CD4-positive, alpha-beta T cell (primary cell): ENCODE data around the gene HOXA5. TPM values are rescaled to one million over a fixed set of nuclear protein-coding genes. Genes with fewer than 3 reads are reported as not detected.

Experiments
- ATAC-seq: fragments of 200-7000 bp; cut with Tn5 transposase; one replicate; pipeline ENCODE4 v1.10.0; 2022; ENCODE audit warnings: mild to moderate bottlenecking; ENCODE audit not compliant: poor library complexity
- CTCF ChIA-PET: fragments of 350-600 bp; sonication (Branson Sonifier 250); formaldehyde crosslinking; loops from one replicate; lab custom pipeline; 2021; ENCODE audit warnings: antibody characterized with exemption, inconsistent platforms; lab: Charles Lee
- POLR2A ChIA-PET: fragments of 350-600 bp; sonication (Branson Sonifier 250); formaldehyde crosslinking; loops from one replicate; lab custom pipeline; 2021; ENCODE audit warnings: antibody characterized with exemption, inconsistent platforms; lab: Charles Lee
- DNase-seq, 14 experiments: peaks; one replicate each; pipeline ENCODE4 v3.0.0-alpha.2; 2013 to 2020; ENCODE audit warnings: mixed read lengths in 2 of 14
- H3K27ac ChIP-seq, 2 donors: one replicate each; pipeline versions ENCODE4 v1.5.1 to v1.7.0; 2013; ENCODE audit warnings: low read length in 2 of 2, low read depth in 1 of 2, mild to moderate bottlenecking in 1 of 2
- H3K27me3 ChIP-seq, 2 experiments: 1 replicate in 1 of 2; 2 replicates in 1 of 2; pipeline versions ENCODE4 v1.6.1 to v1.7.0; 2013; ENCODE audit warnings: low read length in 2 of 2, control low read depth in 1 of 2, mild to moderate bottlenecking in 1 of 2, moderate library complexity in 1 of 2; ENCODE audit not compliant: insufficient read depth in 2 of 2, control insufficient read depth in 1 of 2
- H3K36me3 ChIP-seq: one replicate; pipeline ENCODE4 v1.6.1; 2013; ENCODE audit warnings: low read length, control low read depth; ENCODE audit not compliant: insufficient read depth
- H3K4me1 ChIP-seq: one replicate; pipeline ENCODE4 v1.6.1; 2013; ENCODE audit warnings: low read length, control low read depth; ENCODE audit not compliant: insufficient read depth
- H3K4me3 ChIP-seq: one replicate; pipeline ENCODE4 v1.5.1; 2013; ENCODE audit warnings: mild to moderate bottlenecking, low read length, moderate library complexity
- H3K9me3 ChIP-seq, 2 experiments: 1 replicate in 1 of 2; 2 replicates in 1 of 2; pipeline versions ENCODE4 v1.6.1 to v1.7.0; 2013; ENCODE audit warnings: low read length in 2 of 2, mild to moderate bottlenecking in 2 of 2, control low read depth in 1 of 2, moderate library complexity in 1 of 2; ENCODE audit not compliant: control insufficient read depth in 1 of 2, insufficient read depth in 1 of 2
- H3K27ac Mint-ChIP-seq: one replicate; pipeline ENCODE4 v1.8.0; 2020; ENCODE audit warnings: mixed read lengths
- H3K27me3 Mint-ChIP-seq: one replicate; pipeline ENCODE4 v1.8.0; 2021; ENCODE audit warnings: mixed read lengths
- H3K36me3 Mint-ChIP-seq: one replicate; pipeline ENCODE4 v1.8.0; 2021; ENCODE audit warnings: low read depth, mixed read lengths
- H3K4me1 Mint-ChIP-seq: one replicate; pipeline ENCODE4 v1.8.0; 2021; ENCODE audit warnings: low read depth, mixed read lengths
- H3K4me3 Mint-ChIP-seq: one replicate; pipeline ENCODE4 v1.8.0; 2020; ENCODE audit warnings: mild to moderate bottlenecking, mixed read lengths
- H3K9me3 Mint-ChIP-seq: one replicate; pipeline ENCODE4 v1.8.0; 2020; ENCODE audit warnings: mixed read lengths
- CTCF ChIP-seq: fragments of 200-600 bp; IDR thresholded peaks from one replicate; pipeline ENCODE4 v1.8.0; 2022; ENCODE audit warnings: antibody characterized with exemption, mild to moderate bottlenecking
- intact Hi-C, 2 experiments: fragments of 100-400 bp; cut with DNase I in 1 of 2; cut with micrococcal nuclease in 1 of 2; formaldehyde crosslinking; loops; one replicate each; pipeline versions ENCODE4 v1.15.1 to v1.9.0; 2023 to 2025; cut with DNase I, micrococcal nuclease
- total RNA-seq, 174 experiments: library from RNA in 2 of 174; stranded (reverse) in 2 of 174; gene quantifications; one replicate each; pipeline ENCODE4 v1.2.3 and lab custom pipeline; 2021 to 2026

HOXA5 gene
- total RNA-seq, 2 experiments from 2014 or later = not detected

GRCh38 chr7:27125986-27126394, 17.5 kb downstream of the HOXA5 start:
- Histone ChIP-seq H3K4me1 (peaks cover 5% of the 10 kb centered on the region), H3K36me3 (no peaks in the 10 kb centered on the region), H3K9me3 (peaks cover 0 to 12% of the 10 kb centered on the region in 2 experiments), H3K4me3 (no peak overlapping the region), H3K27ac (no peak overlapping the region), H3K27me3 (peaks cover 11 to 15% of the 10 kb centered on the region in 2 experiments)
- H3K36me3 Mint-ChIP-seq = no peaks in the 10 kb centered on the region
- H3K4me3 Mint-ChIP-seq = no peak overlapping the region
- ChIA-PET CTCF (no interaction called here), POLR2A (no interaction called here)
- intact Hi-C loops = no loop called here
- H3K27me3 Mint-ChIP-seq = peaks cover 42% of the 10 kb centered on the region
- ATAC-seq (no peak), DNase-seq (no peak)
- H3K4me1 Mint-ChIP-seq = no peaks in the 10 kb centered on the region
- H3K27ac Mint-ChIP-seq = no peak overlapping the region
- TF ChIP-seq CTCF = no peak
- no peaks in the 10 kb centered on the region for H3K9me3 Mint-ChIP-seq

DNA sequence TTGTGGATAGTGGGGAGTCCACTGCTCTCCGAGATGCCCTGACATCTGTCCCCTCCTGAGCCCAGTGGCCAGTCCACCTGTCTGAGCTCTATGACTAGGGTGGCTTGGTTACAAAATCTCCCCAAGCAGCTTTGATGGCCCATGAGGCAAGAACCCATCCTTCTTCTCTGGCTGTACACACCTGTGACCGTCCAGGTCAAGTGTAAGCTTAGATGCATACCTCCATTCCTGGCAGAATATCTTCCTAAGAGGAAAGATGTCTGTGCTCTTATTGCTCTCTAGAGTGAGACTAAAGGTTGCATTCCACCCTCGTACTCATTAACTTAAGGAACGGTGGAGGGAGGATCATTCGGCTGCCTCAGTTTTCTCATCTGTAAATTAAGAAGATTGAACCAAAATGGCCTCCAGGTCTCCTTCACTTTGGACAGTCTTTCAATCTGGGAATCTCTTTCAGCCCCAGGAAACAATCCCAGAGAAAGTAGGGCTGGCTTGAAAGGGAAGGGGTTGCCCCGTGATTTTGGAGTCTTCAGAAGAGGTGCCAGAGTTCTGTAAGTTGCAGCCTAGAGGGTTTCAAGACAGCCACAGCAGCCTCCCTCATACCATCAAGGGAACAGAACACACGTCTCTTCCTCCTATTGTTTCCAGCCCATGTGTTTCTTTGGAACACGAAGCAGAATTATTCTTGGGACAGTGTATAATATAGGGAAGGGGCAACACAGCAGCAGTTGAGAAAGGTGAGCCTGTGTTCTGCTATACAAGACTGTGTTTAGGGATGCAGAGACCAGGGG, 18.4 kb downstream of the HOXA5 start:
- Histone ChIP-seq H3K27ac (no peak overlapping the region), H3K27me3 (peaks cover 11 to 13% of the 10 kb centered on the region in 2 experiments), H3K36me3 (no peaks in the 10 kb centered on the region), H3K4me3 (no peak overlapping the region), H3K9me3 (peaks cover 0 to 10% of the 10 kb centered on the region in 2 experiments), H3K4me1 (peaks cover 3% of the 10 kb centered on the region)
- DNase-seq (no peak), ATAC-seq (no peak)
- Mint-ChIP-seq H3K9me3 (no peaks in the 10 kb centered on the region), H3K36me3 (no peaks in the 10 kb centered on the region), H3K4me3 (no peak overlapping the region), H3K27me3 (peaks cover 42% of the 10 kb centered on the region), H3K27ac (no peak overlapping the region), H3K4me1 (no peaks in the 10 kb centered on the region)
- intact Hi-C loops = no loop called here
- TF ChIP-seq CTCF = no peak
- ChIA-PET POLR2A (no interaction called here), CTCF (no interaction called here)

DNA sequence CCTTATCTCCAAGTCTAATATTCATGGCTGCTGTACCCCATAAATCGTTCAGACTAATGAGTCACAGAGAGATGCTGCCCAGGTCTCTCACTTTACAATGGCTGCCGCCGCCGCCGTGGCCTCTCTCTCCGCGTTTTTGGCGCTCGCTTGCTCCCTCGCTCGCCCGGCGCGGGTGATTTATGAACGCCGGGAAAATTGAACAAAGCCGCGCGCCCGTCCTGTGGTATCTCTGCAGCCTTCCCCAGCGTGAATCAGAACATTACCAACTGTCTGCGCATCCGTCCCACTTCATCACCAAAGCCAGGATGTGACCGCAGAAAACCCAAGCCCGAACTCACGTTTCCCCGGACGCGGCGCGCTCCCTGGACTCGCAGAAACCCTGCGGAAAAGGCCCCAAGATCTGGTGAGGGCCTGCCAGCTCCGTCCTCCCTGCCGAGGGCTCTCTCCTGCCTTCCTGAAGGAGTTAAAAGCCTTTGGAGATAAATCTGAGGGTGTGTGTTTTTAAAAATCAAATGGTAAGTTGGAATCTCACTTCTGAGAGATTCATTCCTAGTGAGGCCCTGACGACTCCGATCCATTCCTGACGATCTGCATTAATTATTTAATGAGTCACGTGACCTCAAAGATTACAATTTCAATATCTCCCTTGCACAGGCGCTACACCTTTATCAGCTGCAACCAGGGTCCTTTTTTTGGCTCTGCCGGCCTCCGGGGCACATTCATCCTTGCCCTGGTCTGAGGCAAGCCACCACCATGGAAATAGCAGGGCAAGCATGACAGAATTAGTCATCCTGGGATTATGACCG, 19.2 kb downstream of the HOXA5 start:
- H3K36me3 ChIP-seq = no peaks in the 10 kb centered on the region
- POLR2A ChIA-PET = no interaction called here
- intact Hi-C loops = no loop called here
- Mint-ChIP-seq H3K36me3 (no peaks in the 10 kb centered on the region), H3K27me3 (peaks cover 41% of the 10 kb centered on the region), H3K27ac (no peak overlapping the region), H3K4me3 (no peak overlapping the region), H3K9me3 (no peaks in the 10 kb centered on the region), H3K4me1 (no peaks in the 10 kb centered on the region)
- H3K4me1 ChIP-seq = no peaks in the 10 kb centered on the region
- H3K4me3 ChIP-seq = no peak overlapping the region
- DNase-seq = no peak
- peaks cover 7 to 8% of the 10 kb centered on the region in 2 experiments for H3K27me3 ChIP-seq
- TF ChIP-seq CTCF = no peak
- peaks cover 0 to 7% of the 10 kb centered on the region in 2 experiments for H3K9me3 ChIP-seq
- H3K27ac ChIP-seq = no peak overlapping the region
- CTCF ChIA-PET = no interaction called here
- ATAC-seq = no peak
